ENCODE results near the gene LITAFD. TPM values are rescaled to one million over a fixed set of nuclear protein-coding genes. Genes with fewer than 3 reads are reported as not detected.

The LITAFD gene
- total and polyA plus RNA-seq, 9 of the 15 experiments (the other 6 are each of a cell fraction or from before 2014, with no cell fraction given): not detected

- TF ChIP-seq, protein P1, sequence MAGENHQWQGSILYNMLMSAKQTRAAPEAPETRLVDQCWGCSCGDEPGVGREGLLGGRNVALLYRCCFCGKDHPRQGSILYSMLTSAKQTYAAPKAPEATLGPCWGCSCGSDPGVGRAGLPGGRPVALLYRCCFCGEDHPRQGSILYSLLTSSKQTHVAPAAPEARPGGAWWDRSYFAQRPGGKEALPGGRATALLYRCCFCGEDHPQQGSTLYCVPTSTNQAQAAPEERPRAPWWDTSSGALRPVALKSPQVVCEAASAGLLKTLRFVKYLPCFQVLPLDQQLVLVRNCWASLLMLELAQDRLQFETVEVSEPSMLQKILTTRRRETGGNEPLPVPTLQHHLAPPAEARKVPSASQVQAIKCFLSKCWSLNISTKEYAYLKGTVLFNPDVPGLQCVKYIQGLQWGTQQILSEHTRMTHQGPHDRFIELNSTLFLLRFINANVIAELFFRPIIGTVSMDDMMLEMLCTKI (IDR thresholded peaks at IDR 0.05; ENCODE audit: partially characterized antibody): no peak
- peak in 1 of 2 experiments; percentile 13; a peak in 1 of 4 replicates for TF ChIP-seq RCOR1 (IDR thresholded peaks at IDR 0.05; ENCODE audit: borderline replicate concordance in 1 of 2, low read depth in 2 of 2, low read length in 2 of 2)
- no peak for TF ChIP-seq SREBF2 (CRISPR knock-in tag; IDR thresholded peaks at IDR 0.05)
- TF ChIP-seq HDAC1 (IDR thresholded peaks at IDR 0.05): peak in 1 of 2 experiments; percentile 73; a peak in 2 of 4 replicates
- peak; percentile 14 to 24 for TF ChIP-seq E2F6 (IDR thresholded peaks at IDR 0.05; ENCODE audit: borderline replicate concordance in 1 of 2, extremely low read depth in 1 of 2, insufficient read depth in 1 of 2, insufficient read length in 1 of 2, low read depth in 1 of 2, low read length in 1 of 2, poor library complexity in 1 of 2, severe bottlenecking in 1 of 2)
- peak; percentile 91 for TF ChIP-seq BHLHE40 (IDR thresholded peaks at IDR 0.05; ENCODE audit: low read length)
- TF ChIP-seq NKRF (IDR thresholded peaks at IDR 0.05; ENCODE audit: borderline replicate concordance): peak; percentile 52; the same call in 1 of the 2 replicates
- TF ChIP-seq THRB (CRISPR knock-in tag; conservative IDR thresholded peaks at IDR 0.05): no peak
- TF ChIP-seq SNIP1 (IDR thresholded peaks at IDR 0.05; ENCODE audit: low read depth): no peak
- TF ChIP-seq NFXL1 (CRISPR knock-in tag; IDR thresholded peaks at IDR 0.05): no peak
- TF ChIP-seq NEUROD1 (IDR thresholded peaks at IDR 0.05; ENCODE audit: borderline replicate concordance, low read depth, low read length, partially characterized antibody): no peak
- TF ChIP-seq, protein P2, sequence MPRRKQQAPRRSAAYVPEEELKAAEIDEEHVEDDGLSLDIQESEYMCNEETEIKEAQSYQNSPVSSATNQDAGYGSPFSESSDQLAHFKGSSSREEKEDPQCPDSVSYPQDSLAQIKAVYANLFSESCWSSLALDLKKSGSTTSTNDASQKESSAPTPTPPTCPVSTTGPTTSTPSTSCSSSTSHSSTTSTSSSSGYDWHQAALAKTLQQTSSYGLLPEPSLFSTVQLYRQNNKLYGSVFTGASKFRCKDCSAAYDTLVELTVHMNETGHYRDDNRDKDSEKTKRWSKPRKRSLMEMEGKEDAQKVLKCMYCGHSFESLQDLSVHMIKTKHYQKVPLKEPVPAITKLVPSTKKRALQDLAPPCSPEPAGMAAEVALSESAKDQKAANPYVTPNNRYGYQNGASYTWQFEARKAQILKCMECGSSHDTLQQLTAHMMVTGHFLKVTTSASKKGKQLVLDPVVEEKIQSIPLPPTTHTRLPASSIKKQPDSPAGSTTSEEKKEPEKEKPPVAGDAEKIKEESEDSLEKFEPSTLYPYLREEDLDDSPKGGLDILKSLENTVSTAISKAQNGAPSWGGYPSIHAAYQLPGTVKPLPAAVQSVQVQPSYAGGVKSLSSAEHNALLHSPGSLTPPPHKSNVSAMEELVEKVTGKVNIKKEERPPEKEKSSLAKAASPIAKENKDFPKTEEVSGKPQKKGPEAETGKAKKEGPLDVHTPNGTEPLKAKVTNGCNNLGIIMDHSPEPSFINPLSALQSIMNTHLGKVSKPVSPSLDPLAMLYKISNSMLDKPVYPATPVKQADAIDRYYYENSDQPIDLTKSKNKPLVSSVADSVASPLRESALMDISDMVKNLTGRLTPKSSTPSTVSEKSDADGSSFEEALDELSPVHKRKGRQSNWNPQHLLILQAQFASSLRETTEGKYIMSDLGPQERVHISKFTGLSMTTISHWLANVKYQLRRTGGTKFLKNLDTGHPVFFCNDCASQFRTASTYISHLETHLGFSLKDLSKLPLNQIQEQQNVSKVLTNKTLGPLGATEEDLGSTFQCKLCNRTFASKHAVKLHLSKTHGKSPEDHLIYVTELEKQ (CRISPR knock-in tag; IDR thresholded peaks at IDR 0.05): no peak
- TF ChIP-seq, protein P3, sequence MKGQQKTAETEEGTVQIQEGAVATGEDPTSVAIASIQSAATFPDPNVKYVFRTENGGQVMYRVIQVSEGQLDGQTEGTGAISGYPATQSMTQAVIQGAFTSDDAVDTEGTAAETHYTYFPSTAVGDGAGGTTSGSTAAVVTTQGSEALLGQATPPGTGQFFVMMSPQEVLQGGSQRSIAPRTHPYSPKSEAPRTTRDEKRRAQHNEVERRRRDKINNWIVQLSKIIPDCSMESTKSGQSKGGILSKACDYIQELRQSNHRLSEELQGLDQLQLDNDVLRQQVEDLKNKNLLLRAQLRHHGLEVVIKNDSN (CRISPR knock-in tag; IDR thresholded peaks at IDR 0.05): peak; percentile 76
Measured at GRCh38 chr16:8866118-8866883, 15.8 kb upstream of the LITAFD start (continued).
